CD4-positive, alpha-beta memory T cell (primary cell): ENCODE measurements around the gene TPSG1. TPM values are rescaled to one million over a fixed set of nuclear protein-coding genes. Genes with fewer than 3 reads are reported as not detected.

Source experiments
- CTCF ChIA-PET: fragments of 350-600 bp; sonication (Branson Sonifier 250); formaldehyde crosslinking; loops from one replicate; lab custom pipeline; 2021; ENCODE audit warnings: inconsistent platforms; ENCODE audit not compliant: partially characterized antibody; lab: Charles Lee
- POLR2A ChIA-PET: fragments of 350-600 bp; sonication (Branson Sonifier 250); formaldehyde crosslinking; loops from one replicate; lab custom pipeline; 2021; ENCODE audit not compliant: partially characterized antibody; lab: Charles Lee
- DNase-seq, 5 donors: peaks; one replicate each; pipeline versions ENCODE4 v3.0.0 to v3.0.0-alpha.2; 2020 to 2022; ENCODE audit warnings: mixed read lengths in 1 of 5
- H3K27ac ChIP-seq: one replicate; pipeline ENCODE4 v1.7.0; 2013; ENCODE audit warnings: low read depth, low read length
- H3K27me3 ChIP-seq: 2 replicates; pipeline ENCODE4 v1.7.0; 2013; ENCODE audit warnings: mild to moderate bottlenecking, low read length, moderate library complexity; ENCODE audit not compliant: insufficient read depth
- H3K36me3 ChIP-seq: 2 replicates; pipeline ENCODE4 v1.7.0; 2013; ENCODE audit warnings: mild to moderate bottlenecking, low read length, moderate library complexity; ENCODE audit not compliant: insufficient read depth
- H3K4me1 ChIP-seq: 2 replicates; pipeline ENCODE4 v1.7.0; 2013; ENCODE audit warnings: mild to moderate bottlenecking, low read length, moderate library complexity; ENCODE audit not compliant: insufficient read depth
- H3K4me3 ChIP-seq, 2 donors: one replicate each; pipeline ENCODE4 v1.7.0; 2013; ENCODE audit warnings: low read length in 2 of 2, mild to moderate bottlenecking in 1 of 2
- H3K9me3 ChIP-seq, 2 donors: one replicate each; pipeline ENCODE4 v1.7.0; 2013; ENCODE audit warnings: low read length in 2 of 2, control low read depth in 1 of 2; ENCODE audit not compliant: control insufficient read depth in 1 of 2
- H3K27ac Mint-ChIP-seq, 7 donors: one replicate each; pipeline ENCODE4 v1.8.0; 2020 to 2021; ENCODE audit warnings: mixed read lengths in 7 of 7, mild to moderate bottlenecking in 6 of 7, inconsistent platforms in 3 of 7, moderate library complexity in 3 of 7
- H3K27me3 Mint-ChIP-seq, 2 donors: one replicate each; pipeline ENCODE4 v1.8.0; 2020 to 2021; ENCODE audit warnings: mixed read lengths in 2 of 2
- H3K36me3 Mint-ChIP-seq, 2 donors: one replicate each; pipeline ENCODE4 v1.8.0; 2020 to 2021; ENCODE audit warnings: mixed read lengths in 2 of 2, inconsistent platforms in 1 of 2, mild to moderate bottlenecking in 1 of 2
- H3K4me1 Mint-ChIP-seq, 4 donors: one replicate each; pipeline ENCODE4 v1.8.0; 2020 to 2021; ENCODE audit warnings: mixed read lengths in 4 of 4, mild to moderate bottlenecking in 1 of 4
- H3K4me3 Mint-ChIP-seq, 8 donors: one replicate each; pipeline ENCODE4 v1.8.0; 2020 to 2021; ENCODE audit warnings: mixed read lengths in 8 of 8, mild to moderate bottlenecking in 7 of 8, moderate library complexity in 6 of 8, inconsistent platforms in 3 of 8
- H3K9me3 Mint-ChIP-seq, 8 donors: one replicate each; pipeline ENCODE4 v1.8.0; 2020 to 2021; ENCODE audit warnings: mixed read lengths in 8 of 8, mild to moderate bottlenecking in 5 of 8, inconsistent platforms in 3 of 8, moderate library complexity in 1 of 8
- intact Hi-C: fragments of 100-400 bp; cut with micrococcal nuclease; formaldehyde crosslinking; loops from one replicate; pipeline ENCODE4 v1.15.1; 2023
- polyA plus RNA-seq, 2 donors: library from polyadenylated mRNA; unstranded; fragments of 300-500 nt; fragmentation: Illumina TruSeq; gene quantifications; one replicate each; pipeline ENCODE4 v1.2.3, GENCODE V29; 2021
- total RNA-seq, 2 experiments: library from RNA; stranded (reverse); gene quantifications; one replicate each; pipeline ENCODE4 v1.2.3, GENCODE V29; 2021

The TPSG1 gene
- total and polyA plus RNA-seq, 4 experiments from 2014 or later = not detected

DNA sequence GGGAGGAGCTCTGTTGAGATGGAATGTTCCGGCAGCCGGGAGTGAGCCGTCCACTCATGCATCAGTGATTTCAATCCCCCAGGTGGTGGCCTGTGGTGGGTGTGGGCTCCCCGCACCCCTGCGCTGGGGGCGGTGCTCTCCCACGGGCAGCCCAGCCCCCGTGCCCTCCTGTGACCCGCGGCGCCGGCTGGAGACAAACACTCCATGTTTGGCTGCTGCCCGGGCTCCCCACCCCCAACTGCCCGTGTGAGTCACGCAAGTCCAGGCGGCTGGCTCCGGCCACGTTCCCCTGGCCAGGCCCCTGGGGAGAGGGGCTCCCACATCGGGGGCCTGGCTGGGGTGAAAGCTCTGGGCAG lies 42.8 kb downstream of the TPSG1 start:
- Mint-ChIP-seq H3K4me3 (no peak overlapping the region), H3K27me3 (no peaks in the 10 kb centered on the region), H3K36me3 (no peaks in the 10 kb centered on the region), H3K27ac (no peak overlapping the region), H3K9me3 (no peaks in the 10 kb centered on the region), H3K4me1 (no peaks in the 10 kb centered on the region)
- Histone ChIP-seq H3K27me3 (no peaks in the 10 kb centered on the region), H3K27ac (no peak overlapping the region), H3K9me3 (no peaks in the 10 kb centered on the region), H3K36me3 (no peaks in the 10 kb centered on the region), H3K4me1 (no peaks in the 10 kb centered on the region), H3K4me3 (no peak overlapping the region)
- intact Hi-C loops = no loop called here
- POLR2A ChIA-PET = no interaction called here
- CTCF ChIA-PET = no interaction called here
- no peak for DNase-seq

DNA sequence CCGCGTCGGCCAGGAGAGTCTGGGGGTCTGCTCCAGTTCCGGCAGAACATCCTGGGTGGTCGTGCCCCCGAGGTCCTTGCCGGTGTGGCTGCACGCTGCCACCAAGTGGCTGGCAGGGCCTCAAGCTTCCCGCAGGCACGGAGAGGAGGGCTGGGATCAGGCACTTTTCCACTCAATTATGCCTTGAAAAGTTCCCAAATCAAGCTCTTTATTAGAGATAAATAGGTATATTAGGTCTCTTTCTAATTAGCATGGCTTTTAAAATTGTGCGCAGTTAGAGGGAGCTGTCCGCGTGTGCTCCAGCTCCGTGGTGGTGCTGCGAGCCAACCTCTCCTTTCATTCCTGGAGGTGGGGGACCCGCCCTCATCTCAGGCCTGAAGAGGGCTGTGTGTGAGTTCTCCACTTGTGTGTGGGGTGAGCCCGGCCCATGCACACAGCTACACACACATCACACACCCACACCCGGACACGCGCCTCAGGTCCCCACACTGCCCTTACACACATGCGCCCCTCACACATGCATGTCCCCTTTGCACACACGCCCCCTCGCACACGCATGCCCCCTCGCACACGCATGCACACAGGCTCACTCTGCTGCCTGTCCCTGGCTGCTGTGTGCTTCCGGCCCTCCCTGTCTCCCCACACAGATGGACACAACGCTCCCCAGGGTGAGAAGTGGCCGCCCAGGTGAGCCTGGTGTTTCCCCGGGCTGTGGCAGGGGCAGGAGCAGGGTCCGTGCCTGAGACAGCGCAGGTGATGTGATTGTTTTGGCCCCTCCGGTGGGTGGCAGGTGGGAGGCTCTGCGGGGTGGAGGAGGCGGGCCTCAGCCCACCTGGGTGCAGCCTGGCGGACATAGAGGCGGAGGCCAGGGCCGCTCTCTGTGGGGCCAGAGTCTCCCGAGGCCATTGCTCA lies 43.4 kb downstream of the TPSG1 start:
- no peak overlapping the region for H3K27ac ChIP-seq
- intact Hi-C loops = no loop called here
- H3K4me3 ChIP-seq = no peak overlapping the region
- Mint-ChIP-seq H3K36me3 (no peaks in the 10 kb centered on the region), H3K27me3 (no peaks in the 10 kb centered on the region), H3K27ac (no peak overlapping the region), H3K4me1 (no peaks in the 10 kb centered on the region), H3K9me3 (no peaks in the 10 kb centered on the region), H3K4me3 (no peak overlapping the region)
- POLR2A ChIA-PET = no interaction called here
- H3K36me3 ChIP-seq = no peaks in the 10 kb centered on the region
- no peak for DNase-seq
- CTCF ChIA-PET = no interaction called here
- no peaks in the 10 kb centered on the region for H3K27me3 ChIP-seq
- no peaks in the 10 kb centered on the region for H3K4me1 ChIP-seq
- no peaks in the 10 kb centered on the region for H3K9me3 ChIP-seq

DNA sequence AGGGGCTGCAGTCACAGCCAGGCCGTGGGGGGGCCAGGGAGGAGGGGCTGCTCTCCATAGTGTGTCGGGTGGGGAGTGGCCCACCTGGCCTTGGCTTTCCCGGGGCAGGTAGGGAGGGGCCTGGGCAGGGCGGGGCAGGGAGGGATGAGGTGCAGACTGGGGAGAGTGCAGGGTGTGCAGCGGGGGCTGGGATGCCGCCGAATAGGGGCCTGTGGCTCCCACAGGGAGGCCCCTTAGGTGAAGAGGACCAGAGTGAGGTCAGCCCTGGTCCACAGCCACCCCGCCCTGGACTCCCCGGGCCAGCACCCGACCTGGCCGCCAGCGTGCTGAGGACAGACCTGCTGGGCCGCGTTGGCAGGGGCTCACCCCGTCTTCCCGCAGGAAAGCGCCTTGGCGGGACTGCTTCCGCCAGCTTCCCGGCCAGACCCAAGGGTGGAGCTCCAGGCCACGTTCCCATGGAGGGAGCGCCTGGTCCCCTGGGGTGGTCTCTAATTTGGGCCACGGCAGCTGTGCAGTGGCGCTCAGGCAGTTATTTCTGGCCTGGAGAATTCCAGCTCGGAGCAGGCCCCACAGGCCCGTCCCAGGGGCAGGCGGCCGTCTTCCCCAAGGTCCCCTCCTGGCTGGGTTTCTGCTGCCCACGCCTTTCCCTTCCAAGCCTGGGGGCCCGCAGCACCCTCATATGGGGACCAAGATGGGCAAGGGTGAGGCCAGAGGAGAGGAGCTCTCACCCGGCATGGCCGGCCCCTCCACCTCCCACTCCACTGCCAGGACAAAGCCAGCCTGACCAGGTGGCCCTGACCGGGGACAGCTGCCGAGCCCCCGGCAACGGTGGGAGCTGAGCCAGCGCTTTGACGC lies 44.3 kb downstream of the TPSG1 start:
- no peak overlapping the region for H3K4me3 Mint-ChIP-seq
- Histone ChIP-seq H3K9me3 (no peaks in the 10 kb centered on the region), H3K27me3 (no peaks in the 10 kb centered on the region), H3K4me1 (no peaks in the 10 kb centered on the region), H3K36me3 (no peaks in the 10 kb centered on the region), H3K4me3 (no peak overlapping the region), H3K27ac (no peak overlapping the region)
- no peaks in the 10 kb centered on the region for H3K4me1 Mint-ChIP-seq
- no peaks in the 10 kb centered on the region for H3K36me3 Mint-ChIP-seq
- POLR2A ChIA-PET = no interaction called here
- no peaks in the 10 kb centered on the region for H3K27me3 Mint-ChIP-seq
- H3K9me3 Mint-ChIP-seq = no peaks in the 10 kb centered on the region
- DNase-seq = no peak
- no peak overlapping the region for H3K27ac Mint-ChIP-seq
- intact Hi-C loops = no loop called here
- CTCF ChIA-PET = no interaction called here

DNA sequence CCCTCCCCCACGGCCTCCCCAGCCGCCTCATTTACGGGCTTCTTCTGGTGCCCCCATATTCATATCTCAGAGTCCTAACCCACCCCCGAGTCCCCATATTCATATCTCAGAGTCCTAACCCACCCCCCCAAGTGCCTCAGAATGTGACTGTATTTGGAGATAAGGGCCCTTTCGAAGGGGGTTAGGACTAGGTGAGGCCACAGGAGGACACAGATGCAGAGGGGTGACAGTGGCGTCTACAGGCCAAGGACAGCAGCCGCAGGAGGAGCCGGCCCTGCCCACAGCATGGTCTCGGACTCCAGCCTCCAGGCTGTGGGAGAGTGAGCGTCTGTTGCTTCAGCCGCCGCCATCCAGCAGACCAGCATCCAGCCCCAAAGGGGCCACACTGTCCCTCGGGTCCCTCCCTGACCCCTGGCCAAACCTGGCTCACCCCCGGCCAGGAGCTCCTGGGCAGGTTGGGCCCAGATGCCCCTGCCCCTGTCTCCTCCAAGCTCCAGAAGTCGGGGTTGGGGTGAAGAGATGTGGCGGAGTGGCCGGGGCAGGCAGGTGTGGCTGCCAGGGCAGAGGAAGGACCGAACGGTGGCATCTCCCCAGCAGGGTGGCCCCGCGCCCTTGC lies 46.7 kb downstream of the TPSG1 start:
- Mint-ChIP-seq H3K27ac (no peak overlapping the region), H3K4me1 (no peaks in the 10 kb centered on the region), H3K36me3 (no peaks in the 10 kb centered on the region), H3K27me3 (peaks cover 0 to 2% of the 10 kb centered on the region in 2 donors), H3K9me3 (no peaks in the 10 kb centered on the region), H3K4me3 (no peak overlapping the region)
- Histone ChIP-seq H3K4me1 (no peaks in the 10 kb centered on the region), H3K4me3 (no peak overlapping the region), H3K27ac (no peak overlapping the region), H3K9me3 (no peaks in the 10 kb centered on the region), H3K36me3 (no peaks in the 10 kb centered on the region), H3K27me3 (no peaks in the 10 kb centered on the region)
- intact Hi-C loops = no loop called here
- ChIA-PET POLR2A (no interaction called here), CTCF (no interaction called here)
- no peak for DNase-seq

DNA sequence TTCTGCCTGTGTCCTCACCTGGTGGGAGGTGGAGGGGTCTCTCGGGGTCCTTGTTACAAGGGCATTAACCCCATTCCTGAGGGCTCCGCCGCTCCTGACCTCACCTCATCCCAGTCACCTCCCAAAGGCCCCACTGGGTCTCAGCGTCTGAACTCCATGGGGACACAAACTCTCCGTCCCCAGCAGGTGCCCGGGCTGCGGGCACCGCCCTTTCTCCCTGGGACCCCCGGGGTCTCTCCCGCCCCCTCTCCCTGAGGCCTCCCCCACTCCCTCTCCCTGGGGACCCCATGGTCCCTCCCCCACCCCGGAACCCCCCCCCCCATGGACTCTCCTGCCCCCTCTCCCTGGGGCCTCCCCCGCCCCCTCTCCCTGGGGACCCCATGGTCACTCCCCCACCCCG lies 47.3 kb downstream of the TPSG1 start:
- H3K4me3 Mint-ChIP-seq = no peak overlapping the region
- Histone ChIP-seq H3K27ac (no peak overlapping the region), H3K4me1 (no peaks in the 10 kb centered on the region), H3K9me3 (no peaks in the 10 kb centered on the region), H3K4me3 (no peak overlapping the region), H3K36me3 (no peaks in the 10 kb centered on the region), H3K27me3 (no peaks in the 10 kb centered on the region)
- intact Hi-C loops = no loop called here
- H3K27me3 Mint-ChIP-seq = peaks cover 0 to 2% of the 10 kb centered on the region in 2 donors
- ChIA-PET CTCF (no interaction called here), POLR2A (no interaction called here)
- H3K4me1 Mint-ChIP-seq = no peaks in the 10 kb centered on the region
- no peak for DNase-seq
- no peaks in the 10 kb centered on the region for H3K36me3 Mint-ChIP-seq
- no peaks in the 10 kb centered on the region for H3K9me3 Mint-ChIP-seq
- no peak overlapping the region for H3K27ac Mint-ChIP-seq

DNA sequence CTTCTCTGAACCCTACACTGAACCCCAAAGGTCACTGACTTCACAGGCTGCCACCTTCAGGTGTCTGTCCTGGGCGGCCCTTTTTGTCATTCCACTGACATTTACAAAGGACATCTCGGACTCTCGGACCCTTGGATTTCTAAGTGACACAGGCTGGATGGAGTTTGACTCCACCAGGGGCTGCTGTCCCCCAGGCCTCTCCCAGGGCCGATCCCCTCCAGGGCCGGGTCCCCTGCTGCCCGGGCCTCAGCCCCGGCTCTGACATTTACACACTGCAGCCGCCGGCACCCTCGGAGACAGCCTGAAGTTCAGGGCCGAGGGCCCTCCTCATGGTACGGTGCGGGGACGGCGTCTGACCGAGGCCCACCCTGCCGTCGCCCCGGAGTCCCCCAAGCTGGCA lies 48.0 kb downstream of the TPSG1 start:
- intact Hi-C loops = no loop called here
- H3K27ac ChIP-seq = no peak overlapping the region
- POLR2A ChIA-PET = no interaction called here

DNA sequence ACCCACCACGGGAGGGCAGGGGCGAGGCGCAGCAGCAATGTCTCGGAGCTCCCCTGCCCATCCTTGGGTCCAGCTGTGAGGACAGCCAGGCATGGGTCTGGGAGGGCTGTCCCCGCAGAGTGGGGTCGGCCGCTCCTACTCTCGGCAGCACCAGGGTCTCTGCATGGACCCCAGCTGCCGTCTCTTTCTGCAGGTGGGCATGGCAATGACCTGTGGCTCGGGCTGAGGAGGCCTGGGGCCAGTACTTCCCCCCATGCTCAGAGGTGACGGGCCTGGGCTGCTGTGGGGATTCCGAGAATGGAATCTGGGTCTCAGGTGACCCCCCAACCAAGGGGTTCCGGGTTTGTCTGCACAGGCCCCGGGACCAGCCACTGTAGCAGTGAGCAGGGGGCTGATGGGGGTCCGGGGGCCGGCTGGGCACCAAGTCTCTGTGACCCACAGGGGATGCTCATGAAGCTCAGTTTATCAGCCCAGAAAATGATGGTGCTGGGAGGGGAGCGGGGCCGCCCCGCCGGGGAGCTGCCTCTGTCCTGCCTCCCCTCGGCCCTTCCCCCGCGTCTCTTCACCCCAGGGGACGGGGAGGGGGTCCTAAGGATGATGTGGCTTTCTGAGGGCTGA lies 48.7 kb downstream of the TPSG1 start:
- Mint-ChIP-seq H3K36me3 (no peaks in the 10 kb centered on the region), H3K4me1 (no peaks in the 10 kb centered on the region), H3K4me3 (no peak overlapping the region), H3K27me3 (peaks cover 0 to 2% of the 10 kb centered on the region in 2 donors), H3K27ac (no peak overlapping the region), H3K9me3 (no peaks in the 10 kb centered on the region)
- intact Hi-C loops = no loop called here
- no peaks in the 10 kb centered on the region for H3K27me3 ChIP-seq
- no peaks in the 10 kb centered on the region for H3K4me1 ChIP-seq
- H3K9me3 ChIP-seq = no peaks in the 10 kb centered on the region
- ChIA-PET POLR2A (no interaction called here), CTCF (no interaction called here)
- H3K36me3 ChIP-seq = no peaks in the 10 kb centered on the region
- DNase-seq = no peak
- H3K4me3 ChIP-seq = no peak overlapping the region
- H3K27ac ChIP-seq = no peak overlapping the region

More for the DNA sequence above, 48.0 kb downstream of the TPSG1 start:
- no peaks in the 10 kb centered on the region for H3K4me1 Mint-ChIP-seq
- no peaks in the 10 kb centered on the region for H3K27me3 ChIP-seq
- H3K9me3 ChIP-seq = no peaks in the 10 kb centered on the region
- no peak overlapping the region for H3K4me3 ChIP-seq
- CTCF ChIA-PET = no interaction called here
- H3K9me3 Mint-ChIP-seq = no peaks in the 10 kb centered on the region
- H3K36me3 Mint-ChIP-seq = no peaks in the 10 kb centered on the region
- H3K4me1 ChIP-seq = no peaks in the 10 kb centered on the region
- H3K27ac Mint-ChIP-seq = no peak overlapping the region
- no peaks in the 10 kb centered on the region for H3K36me3 ChIP-seq
- no peak overlapping the region for H3K4me3 Mint-ChIP-seq
- no peak for DNase-seq
- peaks cover 0 to 2% of the 10 kb centered on the region in 2 donors for H3K27me3 Mint-ChIP-seq
